ENCODE measurements around the gene NTSR2. TPM values are rescaled to one million over a fixed set of nuclear protein-coding genes. Genes with fewer than 3 reads are reported as not detected.
"Not testable (repeated sequence)": the region's sequence is repeated elsewhere in the genome, so short reads cannot be mapped to it uniquely, and the experiment has no call there.

The NTSR2 gene
- polyA plus RNA-seq, 2 of the 4 experiments (the other 2 are of a cell fraction) = not detected

DNA sequence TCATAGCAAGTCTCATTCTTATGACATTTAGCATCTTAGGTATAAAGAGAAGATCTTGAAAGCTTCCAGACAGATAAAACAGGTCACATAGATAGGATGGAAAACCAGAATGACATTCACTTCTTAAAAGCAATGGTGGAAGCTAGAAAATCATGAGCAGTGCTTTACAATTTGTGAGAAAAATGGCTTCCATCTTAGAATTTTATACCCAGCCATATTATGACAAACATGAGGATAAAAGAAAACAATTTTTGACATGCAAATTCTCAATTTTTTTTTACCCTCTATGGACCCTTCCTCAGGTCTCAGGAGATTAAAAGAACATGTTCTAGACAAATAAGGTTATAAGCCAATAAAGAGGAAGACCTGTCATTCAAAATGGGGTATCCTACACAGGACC lies 7.1 kb downstream of the NTSR2 start:
- DNase-seq (ENCODE audit: low read depth in 1 of 2, low spot score in 1 of 2) (no peak), ATAC-seq (no peak), FAIRE-seq (no peak)
- no peaks in the 10 kb centered on the region for H3K4me1 ChIP-seq
- TF ChIP-seq ESRRA (IDR thresholded peaks at IDR 0.05; ENCODE audit: borderline replicate concordance, low read length) (no peak), ZSCAN20 (CRISPR knock-in tag; IDR thresholded peaks at IDR 0.05) (no peak), PHF8 (IDR thresholded peaks at IDR 0.05; ENCODE audit: borderline replicate concordance, low read depth) (no peak), MAZ (IDR thresholded peaks at IDR 0.05; ENCODE audit: borderline replicate concordance, low read depth, low read length) (no peak), HOXA7 (CRISPR knock-in tag; IDR thresholded peaks at IDR 0.05) (no peak)
- POLR2A ChIA-PET = no interaction called here
- CTCF ChIA-PET = interaction anchor here (1.1 to 1.6 kb wide), 7 partner anchors 9 to 539 kb away, joined by 3 to 6 read pairs (median 3); no protein-coding TSS in a partner anchor
- H3K27ac ChIP-seq = no peak overlapping the region
- H3K4me3 ChIP-seq = no peak overlapping the region
- H3K9me3 ChIP-seq = peaks cover 27% of the 10 kb centered on the region
- H3K4me2 ChIP-seq = no peak overlapping the region

GRCh38 chr2:11661891-11662435 lies 8.0 kb downstream of the NTSR2 start:
- H3K4me3 ChIP-seq = no peak overlapping the region
- DNase-seq (ENCODE audit: low read depth in 1 of 2, low spot score in 1 of 2) = no peak
- WGBS (ENCODE audit: missing lambda C conversion rate) = 54% methylated on average over 17 of the region's 18 CpGs
- H3K4me1 ChIP-seq = no peaks in the 10 kb centered on the region
- ChIA-PET POLR2A (no interaction called here), CTCF (interaction anchor here (1.2 to 1.4 kb wide), 2 partner anchors 10 to 15 kb away, joined by 3 to 5 read pairs; no protein-coding TSS in a partner anchor)
- no peak for ATAC-seq
- H3K4me2 ChIP-seq = no peak overlapping the region
- no peak for FAIRE-seq
- no peak overlapping the region for H3K27ac ChIP-seq
- TF ChIP-seq NR3C1 (IDR thresholded peaks at IDR 0.05) = no peak
- TF ChIP-seq TFCP2L1 (CRISPR knock-in tag; IDR thresholded peaks at IDR 0.05) = no peak
- H3K9me3 ChIP-seq = peaks cover 27% of the 10 kb centered on the region

DNA sequence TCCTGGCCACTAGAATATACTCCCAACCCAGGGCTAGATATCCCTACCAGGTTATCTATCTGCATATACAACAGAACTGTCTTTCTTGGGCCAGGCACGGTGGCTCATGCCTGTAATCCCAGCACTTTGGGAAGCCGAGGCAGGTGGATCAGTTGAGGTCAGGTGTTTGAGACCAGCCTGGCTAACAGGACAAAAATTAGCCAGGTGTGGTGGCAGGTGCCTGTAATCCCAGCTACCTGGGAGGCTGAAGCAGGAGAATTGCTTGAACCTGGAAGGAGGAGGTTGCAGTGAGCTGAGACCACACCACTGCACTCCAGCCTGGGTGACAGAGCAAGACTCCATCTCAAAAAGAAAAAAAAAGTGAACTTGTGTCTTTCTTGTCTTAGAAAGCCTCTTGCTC lies 9.6 kb downstream of the NTSR2 start:
- DNase-seq (ENCODE audit: low read depth in 1 of 2, low spot score in 1 of 2); ATAC-seq; H3K4me2 ChIP-seq; H3K4me1 ChIP-seq; POLR2A ChIA-PET; CTCF ChIA-PET; H3K4me3 ChIP-seq; H3K27ac ChIP-seq; FAIRE-seq: not testable (repeated sequence)
- H3K9me3 ChIP-seq = peaks cover 27% of the 10 kb centered on the region
- WGBS (ENCODE audit: missing lambda C conversion rate) = 4% methylated on average over 2 of the region's 2 CpGs

- no peak for DNase-seq (ENCODE audit: low read depth in 1 of 2, low spot score in 1 of 2)
- no peak for FAIRE-seq
- H3K4me1 ChIP-seq = no peaks in the 10 kb centered on the region
- H3K4me3 ChIP-seq = no peak overlapping the region
- H3K4me2 ChIP-seq = no peak overlapping the region
- peaks cover 27% of the 10 kb centered on the region for H3K9me3 ChIP-seq
- TF ChIP-seq REST (IDR thresholded peaks at IDR 0.05) (no peak), PHF8 (IDR thresholded peaks at IDR 0.05; ENCODE audit: borderline replicate concordance, low read depth) (no peak), JUNB (IDR thresholded peaks at IDR 0.05) (no peak), FOXS1 (CRISPR knock-in tag; IDR thresholded peaks at IDR 0.05) (no peak), ZC3H11A (IDR thresholded peaks at IDR 0.05) (no peak), RCOR1 (IDR thresholded peaks at IDR 0.05; ENCODE audit: low read depth, low read length) (no peak), JUN (IDR thresholded peaks at IDR 0.05) (no peak), FOSB (CRISPR knock-in tag; IDR thresholded peaks at IDR 0.05) (no peak), MAX (IDR thresholded peaks at IDR 0.05) (no peak), NPAS2 (CRISPR knock-in tag; IDR thresholded peaks at IDR 0.05; ENCODE audit: borderline replicate concordance) (no peak), POLR2A (IDR thresholded peaks at IDR 0.05; ENCODE audit: low read length) (no peak), HMGXB4 (CRISPR knock-in tag; IDR thresholded peaks at IDR 0.05; ENCODE audit: borderline replicate concordance) (no peak), KDM5A (IDR thresholded peaks at IDR 0.05) (no peak), NFE2L2 (conservative IDR thresholded peaks at IDR 0.05; ENCODE audit: low read length) (no peak), HDAC2 (IDR thresholded peaks at IDR 0.05) (no peak), EHF (CRISPR knock-in tag; IDR thresholded peaks at IDR 0.05) (no peak)
- TF ChIP-seq, protein P1, sequence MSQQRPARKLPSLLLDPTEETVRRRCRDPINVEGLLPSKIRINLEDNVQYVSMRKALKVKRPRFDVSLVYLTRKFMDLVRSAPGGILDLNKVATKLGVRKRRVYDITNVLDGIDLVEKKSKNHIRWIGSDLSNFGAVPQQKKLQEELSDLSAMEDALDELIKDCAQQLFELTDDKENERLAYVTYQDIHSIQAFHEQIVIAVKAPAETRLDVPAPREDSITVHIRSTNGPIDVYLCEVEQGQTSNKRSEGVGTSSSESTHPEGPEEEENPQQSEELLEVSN (IDR thresholded peaks at IDR 0.05; ENCODE audit: borderline replicate concordance, low read depth) = no peak
- TF ChIP-seq, protein P2, sequence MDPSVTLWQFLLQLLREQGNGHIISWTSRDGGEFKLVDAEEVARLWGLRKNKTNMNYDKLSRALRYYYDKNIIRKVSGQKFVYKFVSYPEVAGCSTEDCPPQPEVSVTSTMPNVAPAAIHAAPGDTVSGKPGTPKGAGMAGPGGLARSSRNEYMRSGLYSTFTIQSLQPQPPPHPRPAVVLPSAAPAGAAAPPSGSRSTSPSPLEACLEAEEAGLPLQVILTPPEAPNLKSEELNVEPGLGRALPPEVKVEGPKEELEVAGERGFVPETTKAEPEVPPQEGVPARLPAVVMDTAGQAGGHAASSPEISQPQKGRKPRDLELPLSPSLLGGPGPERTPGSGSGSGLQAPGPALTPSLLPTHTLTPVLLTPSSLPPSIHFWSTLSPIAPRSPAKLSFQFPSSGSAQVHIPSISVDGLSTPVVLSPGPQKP (IDR thresholded peaks at IDR 0.05; ENCODE audit: low read depth, low read length) = no peak
- WGBS (ENCODE audit: missing lambda C conversion rate) = 75% methylated on average over 10 of the region's 10 CpGs
- peak in 1 of 2 experiments; percentile 31; a peak in 1 of 6 replicates for ATAC-seq
- H3K27ac ChIP-seq = no peak overlapping the region
- CTCF ChIA-PET = interaction anchor here (1.8 kb wide), 1 partner anchor 77 kb away, joined by 6 read pairs; no protein-coding TSS in a partner anchor
- POLR2A ChIA-PET = no interaction called here
Observed at GRCh38 chr2:11659851-11660250, 10.1 kb downstream of the NTSR2 start.

Measured in A549 (cell line).